K562 (cell line): ENCODE results near the gene EIF2AK3.

ENCODE experiments used
- ATF3 ChIP-seq, 2 experiments: fragments of 450-650 bp in 1 of 2; sonication (generic) in 1 of 2; formaldehyde crosslinking in 1 of 2; IDR thresholded peaks in 1 of 2; conservative IDR thresholded peaks in 1 of 2; 2 replicates each; pipeline versions ENCODE4 v1.6.1 to v1.8.1; 2016 to 2023; ENCODE audit warnings: mild to moderate bottlenecking in 2 of 2, moderate library complexity in 2 of 2, inconsistent platforms in 1 of 2, missing genetic modification reagents in 1 of 2
- CTCF ChIP-seq, 3 experiments: IDR thresholded peaks in 2 of 3; conservative IDR thresholded peaks in 1 of 3; 2 replicates each; pipeline ENCODE4 v1.5.1; 2011 to 2012; ENCODE audit warnings: low read length in 3 of 3, mild to moderate bottlenecking in 3 of 3, control low read depth in 2 of 3, improper control_type of control experiment in 1 of 3, inconsistent platforms in 1 of 3, low read depth in 1 of 3, mixed read lengths in 1 of 3, moderate library complexity in 1 of 3; ENCODE audit not compliant: insufficient read depth in 2 of 3
- GABPB2 ChIP-seq: fragments of 250-450 bp; sonication (Bioruptor Pico); conservative IDR thresholded peaks from 2 replicates; pipeline ENCODE4 v1.5.1; 2021; ENCODE audit warnings: mild to moderate bottlenecking
- PHTF2 ChIP-seq: fragments of 250-450 bp; sonication (Bioruptor Pico); IDR thresholded peaks from 2 replicates; pipeline ENCODE4 v1.5.0; 2021; ENCODE audit warnings: mild to moderate bottlenecking
- RAD21 ChIP-seq, 2 experiments: fragments of 250-450 bp in 1 of 2; fragments of 450-650 bp in 1 of 2; sonication (Bioruptor Pico) in 1 of 2; formaldehyde crosslinking in 1 of 2; IDR thresholded peaks in 1 of 2; conservative IDR thresholded peaks in 1 of 2; 2 replicates each; pipeline versions ENCODE4 v1.4.0 to v1.8.0; 2020 to 2022; ENCODE audit warnings: mild to moderate bottlenecking in 2 of 2, moderate library complexity in 1 of 2
- YY1 ChIP-seq, 3 experiments: IDR thresholded peaks; 2 replicates each; pipeline ENCODE4 v1.6.1; 2011; ENCODE audit warnings: low read length in 2 of 3, mild to moderate bottlenecking in 2 of 3, moderate library complexity in 2 of 3, borderline replicate concordance in 1 of 3, control low read depth in 1 of 3, low read depth in 1 of 3; ENCODE audit not compliant: insufficient read depth in 3 of 3, insufficient replicate concordance in 2 of 3, control insufficient read depth in 1 of 3, insufficient read length in 1 of 3; ENCODE audit errors: extremely low read depth in 1 of 3
- ZNF384 ChIP-seq: IDR thresholded peaks from 2 replicates; pipeline ENCODE4 v1.6.1; 2012; ENCODE audit warnings: low read depth, low read length, improper control_type of control experiment

GRCh38 chr2:88667219-88667618 is 40.0 kb upstream of the EIF2AK3 start:
- TF ChIP-seq RAD21 (CRISPR knock-in tag; conservative IDR thresholded peaks at IDR 0.05 in 1 of 2, IDR thresholded peaks at IDR 0.05 in 1 of 2) (no peak), GABPB2 (CRISPR knock-in tag) (no peak), CTCF (IDR thresholded peaks at IDR 0.05 in 2 of 3, conservative IDR thresholded peaks at IDR 0.05 in 1 of 3; ENCODE audit: insufficient read depth in 2 of 3, low read depth in 1 of 3, low read length in 3 of 3) (0 out of 6 replicates have a peak, but pooled peaks of 1 of the 3 experiments have one; percentile 5), ZNF384 (no peak), PHTF2 (CRISPR knock-in tag) (no peak), ATF3 (IDR thresholded peaks at IDR 0.05) (no peak), ATF3 (CRISPR knock-in tag; conservative IDR thresholded peaks at IDR 0.05) (no peak), YY1 (IDR thresholded peaks at IDR 0.05; ENCODE audit: borderline replicate concordance in 1 of 3, control insufficient read depth in 1 of 3, extremely low read depth in 1 of 3, insufficient read depth in 3 of 3, insufficient read length in 1 of 3, insufficient replicate concordance in 2 of 3, low read depth in 1 of 3, low read length in 2 of 3) (no peak)
